H9 (cell line): ENCODE data around the gene RARG. TPM values are rescaled to one million over a fixed set of nuclear protein-coding genes. Genes with fewer than 3 reads are reported as not detected.

Source experiments
- DNase-seq: peaks from one replicate; pipeline ENCODE4 v3.0.0-alpha.2; 2017
- H2AFZ ChIP-seq: one replicate; pipeline ENCODE4 v1.6.1; 2013; ENCODE audit warnings: mild to moderate bottlenecking, low read length, control low read depth, moderate library complexity
- H2AK5ac ChIP-seq: 2 replicates; pipeline ENCODE4 v1.6.1; 2013; ENCODE audit warnings: low read length, control low read depth, mixed read lengths; ENCODE audit not compliant: insufficient read length
- H2BK120ac ChIP-seq: one replicate; pipeline ENCODE4 v1.6.1; 2013; ENCODE audit warnings: low read depth, mild to moderate bottlenecking, low read length, control low read depth, inconsistent platforms; ENCODE audit not compliant: poor library complexity, severe bottlenecking
- H2BK12ac ChIP-seq: 2 replicates; pipeline ENCODE4 v1.6.1; 2013; ENCODE audit warnings: low read length, control low read depth, mixed read lengths, low read depth; ENCODE audit not compliant: insufficient read length
- H2BK15ac ChIP-seq: 2 replicates; pipeline ENCODE4 v1.6.1; 2013; ENCODE audit warnings: low read depth, low read length, control low read depth
- H2BK20ac ChIP-seq: one replicate; pipeline ENCODE4 v1.6.1; 2013; ENCODE audit warnings: low read depth, mild to moderate bottlenecking, low read length, control low read depth, inconsistent platforms; ENCODE audit not compliant: poor library complexity, severe bottlenecking
- H2BK5ac ChIP-seq: 2 replicates; pipeline ENCODE4 v1.6.1; 2013; ENCODE audit warnings: low read length, control low read depth, mixed read lengths; ENCODE audit not compliant: insufficient read length
- H3K14ac ChIP-seq: 2 replicates; pipeline ENCODE4 v1.6.1; 2013; ENCODE audit warnings: low read length, control low read depth; ENCODE audit not compliant: insufficient read depth
- H3K18ac ChIP-seq: 2 replicates; pipeline ENCODE4 v1.6.1; 2013; ENCODE audit warnings: low read depth, mild to moderate bottlenecking, mixed read lengths, low read length, control low read depth; ENCODE audit not compliant: insufficient read length
- H3K23ac ChIP-seq: 2 replicates; pipeline ENCODE4 v1.6.1; 2013; ENCODE audit warnings: low read length, control low read depth, mixed read lengths, low read depth; ENCODE audit not compliant: insufficient read length
- H3K23me2 ChIP-seq: 2 replicates; pipeline ENCODE4 v1.6.1; 2013; ENCODE audit warnings: low read depth, mild to moderate bottlenecking, mixed read lengths, low read length, control low read depth; ENCODE audit not compliant: insufficient read length, poor library complexity, severe bottlenecking
- H3K27ac ChIP-seq: 2 replicates; pipeline ENCODE4 v1.5.1; 2013; ENCODE audit warnings: low read length, control low read depth, mixed read lengths, low read depth; ENCODE audit not compliant: insufficient read length
- H3K27me3 ChIP-seq: 2 replicates; pipeline ENCODE4 v1.6.1; 2013; ENCODE audit warnings: low read length, control low read depth, inconsistent platforms; ENCODE audit not compliant: insufficient read depth
- H3K4ac ChIP-seq: 2 replicates; pipeline ENCODE4 v1.6.1; 2013; ENCODE audit warnings: low read depth, mild to moderate bottlenecking, control low read depth, inconsistent platforms, low read length, moderate library complexity
- H3K4me1 ChIP-seq: 2 replicates; pipeline ENCODE4 v1.6.1; 2013; ENCODE audit warnings: low read length, control low read depth, inconsistent platforms; ENCODE audit not compliant: insufficient read depth
- H3K4me2 ChIP-seq: 2 replicates; pipeline ENCODE4 v1.6.1; 2013; ENCODE audit warnings: low read length, control low read depth, mixed read lengths; ENCODE audit not compliant: insufficient read length, insufficient read depth
- H3K56ac ChIP-seq: 2 replicates; pipeline ENCODE4 v1.6.1; 2013; ENCODE audit warnings: low read depth, mild to moderate bottlenecking, mixed read lengths, low read length, control low read depth; ENCODE audit not compliant: insufficient read length
- H3K79me1 ChIP-seq: 2 replicates; pipeline ENCODE4 v1.6.1; 2013; ENCODE audit warnings: low read depth, mild to moderate bottlenecking, moderate library complexity, low read length, control low read depth, inconsistent platforms; ENCODE audit not compliant: insufficient read depth, poor library complexity, severe bottlenecking
- H3K79me2 ChIP-seq: 2 replicates; pipeline ENCODE4 v1.6.1; 2013; ENCODE audit warnings: low read length, control low read depth, inconsistent platforms; ENCODE audit not compliant: insufficient read depth
- H3K9ac ChIP-seq: 2 replicates; pipeline ENCODE4 v1.6.1; 2013; ENCODE audit warnings: low read length, control low read depth, mixed read lengths; ENCODE audit not compliant: insufficient read length; ENCODE audit errors: extremely low read depth
- H3K9me3 ChIP-seq: one replicate; pipeline ENCODE4 v1.6.1; 2013; ENCODE audit warnings: low read depth, low read length, inconsistent platforms; ENCODE audit not compliant: control insufficient read depth
- H3T11ph ChIP-seq: one replicate; pipeline ENCODE4 v1.6.1; 2013; ENCODE audit warnings: mild to moderate bottlenecking, low read length, control low read depth, inconsistent platforms
- H4K20me1 ChIP-seq: one replicate; pipeline ENCODE4 v1.6.1; 2013; ENCODE audit not compliant: control insufficient read depth, insufficient read length, insufficient read depth
- H4K5ac ChIP-seq: 2 replicates; pipeline ENCODE4 v1.6.1; 2013; ENCODE audit warnings: low read depth, mild to moderate bottlenecking, mixed read lengths, low read length, control low read depth; ENCODE audit not compliant: insufficient read length
- H4K8ac ChIP-seq: replicated peaks from 2 replicates; pipeline ENCODE4 v1.6.1; 2013; ENCODE audit warnings: low read length, control low read depth, mixed read lengths, low read depth; ENCODE audit not compliant: insufficient read length
- H4K91ac ChIP-seq: 2 replicates; pipeline ENCODE4 v1.6.1; 2013; ENCODE audit warnings: low read depth, mild to moderate bottlenecking, moderate library complexity, mixed read lengths, low read length, control low read depth; ENCODE audit not compliant: insufficient read length
- H3K27ac Mint-ChIP-seq, 3 experiments: 2 replicates in 2 of 3; 3 replicates in 1 of 3; pipeline ENCODE4 v1.8.0; 2020 to 2021; ENCODE audit warnings: mixed read lengths in 3 of 3, mild to moderate bottlenecking in 1 of 3, moderate library complexity in 1 of 3
- H3K27me3 Mint-ChIP-seq: 2 replicates; pipeline ENCODE4 v1.8.0; 2021; ENCODE audit warnings: low read depth, mild to moderate bottlenecking, moderate library complexity, mixed read lengths
- H3K36me3 Mint-ChIP-seq, 3 experiments: 2 replicates in 2 of 3; 3 replicates in 1 of 3; pipeline ENCODE4 v1.8.0; 2020 to 2021; ENCODE audit warnings: low read depth in 3 of 3, mixed read lengths in 3 of 3; ENCODE audit not compliant: insufficient read depth in 1 of 3
- H3K4me1 Mint-ChIP-seq, 2 experiments: 2 replicates each; pipeline ENCODE4 v1.8.0; 2020; ENCODE audit warnings: mixed read lengths in 2 of 2
- H3K4me3 Mint-ChIP-seq, 2 experiments: 2 replicates in 1 of 2; 3 replicates in 1 of 2; pipeline ENCODE4 v1.8.0; 2020 to 2021; ENCODE audit warnings: mild to moderate bottlenecking in 2 of 2, mixed read lengths in 2 of 2, moderate library complexity in 1 of 2
- H3K9me3 Mint-ChIP-seq, 2 experiments: 2 replicates in 1 of 2; 3 replicates in 1 of 2; pipeline ENCODE4 v1.8.0; 2020; ENCODE audit warnings: mild to moderate bottlenecking in 2 of 2, mixed read lengths in 2 of 2, moderate library complexity in 1 of 2
- WGBS: extraction: QIAGEN DNeasy Blood & Tissue Kit; methylation state at CpG from one replicate; pipeline ENCODE4 v1.1.7; 2013; ENCODE audit warnings: missing lambda C conversion rate, low lambda C conversion rate, mixed read lengths; ENCODE audit not compliant: insufficient read length; ENCODE audit errors: extremely low coverage; 5-methylcytosine and 5-hydroxymethylcytosine counted together
- total RNA-seq: library from RNA; stranded (reverse); gene quantifications from 2 replicates; pipeline ENCODE4 v1.2.1, GENCODE V29; 2021
- TF ChIP-seq, protein P1 (sequence below): fragments of 200-600 bp; sonication (generic); conservative IDR thresholded peaks from 3 replicates; pipeline ENCODE4 v1.8.0; 2021; ENCODE audit warnings: antibody characterized with exemption, mild to moderate bottlenecking

RARG gene
- total RNA-seq, 1 experiment from 2014 or later = 43.7 TPM

DNA sequence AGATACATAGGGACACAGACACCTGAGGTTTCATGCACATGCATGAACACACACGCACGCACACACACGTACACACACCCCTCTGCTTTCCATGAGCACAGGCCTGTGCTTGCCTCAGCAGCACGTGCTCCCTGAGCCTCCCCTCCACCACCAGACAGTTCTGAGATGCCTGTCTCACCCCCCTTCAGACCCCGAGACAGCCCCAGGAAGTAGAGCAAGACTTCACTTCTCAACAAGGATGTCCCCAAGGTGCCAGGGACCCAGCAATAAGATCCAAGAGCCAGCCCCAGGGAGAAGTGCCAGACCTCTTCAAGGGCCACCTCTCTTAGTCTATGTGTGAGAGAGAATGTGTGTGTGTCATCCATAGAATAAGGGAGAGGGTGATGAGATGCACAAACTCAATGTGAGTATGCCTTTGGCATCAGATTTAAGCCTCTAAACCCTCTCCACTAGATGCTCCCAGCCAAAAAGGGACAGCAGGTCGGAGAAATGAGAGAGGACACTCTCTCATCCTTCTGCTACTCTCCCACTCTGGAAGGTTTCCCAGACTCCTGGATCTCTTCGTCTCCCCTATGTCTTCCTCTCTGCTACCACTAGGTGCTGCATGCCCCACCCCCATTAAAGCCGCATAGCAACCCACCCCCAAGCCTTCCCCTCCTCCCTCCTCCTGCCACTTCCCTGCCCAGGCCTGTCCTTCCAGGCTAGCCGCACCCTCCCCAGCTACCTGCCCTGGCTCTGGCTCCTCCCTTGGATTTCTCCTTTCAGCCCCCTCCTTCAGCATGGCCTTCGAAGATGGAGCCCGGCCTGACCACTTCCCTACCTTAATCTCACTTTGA, 7.7 kb downstream of the RARG start:
- no peak overlapping the region for H3K9ac ChIP-seq

More for the DNA sequence above, 7.7 kb downstream of the RARG start:
- Histone ChIP-seq H3K14ac (no peak overlapping the region), H2BK15ac (no peak overlapping the region), H3T11ph (no peak overlapping the region), H3K4me1 (peaks cover 25% of the 10 kb centered on the region; the same call in 1 of the 2 replicates), H3K9me3 (no peaks in the 10 kb centered on the region), H2AFZ (no peak overlapping the region), H3K4ac (no peak overlapping the region), H3K79me2 (peaks cover 3% of the 10 kb centered on the region; the same call in 1 of the 2 replicates), H3K4me2 (peak overlapping the region; percentile 9), H4K5ac (no peak overlapping the region), H2BK20ac (no peak overlapping the region), H3K18ac (no peak overlapping the region), H2AK5ac (no peak overlapping the region), H3K23ac (no peak overlapping the region), H4K8ac (no peak overlapping the region), H2BK12ac (no peak overlapping the region), H2BK5ac (no peak overlapping the region), H2BK120ac (no peak overlapping the region), H3K79me1 (no peaks in the 10 kb centered on the region), H4K91ac (no peak overlapping the region), H3K23me2 (peaks cover 16% of the 10 kb centered on the region), H3K56ac (no peak overlapping the region), H3K27me3 (peaks cover 3% of the 10 kb centered on the region; the same call in 1 of the 2 replicates), H3K27ac (no peak overlapping the region), H4K20me1 (no peaks in the 10 kb centered on the region)
- no CpG with 5 or more reads among the region's 11 CpGs for WGBS
- peak overlapping the region; percentile 75 to 84 (median 75); a peak in 6 of 7 replicates for H3K27ac Mint-ChIP-seq
- peaks cover 67% of the 10 kb centered on the region in 2 experiments for H3K4me1 Mint-ChIP-seq
- H3K36me3 Mint-ChIP-seq = peaks cover 8 to 15% (median 13%) of the 10 kb centered on the region in 3 experiments; a peak in 6 of 7 replicates
- TF ChIP-seq, protein P1, sequence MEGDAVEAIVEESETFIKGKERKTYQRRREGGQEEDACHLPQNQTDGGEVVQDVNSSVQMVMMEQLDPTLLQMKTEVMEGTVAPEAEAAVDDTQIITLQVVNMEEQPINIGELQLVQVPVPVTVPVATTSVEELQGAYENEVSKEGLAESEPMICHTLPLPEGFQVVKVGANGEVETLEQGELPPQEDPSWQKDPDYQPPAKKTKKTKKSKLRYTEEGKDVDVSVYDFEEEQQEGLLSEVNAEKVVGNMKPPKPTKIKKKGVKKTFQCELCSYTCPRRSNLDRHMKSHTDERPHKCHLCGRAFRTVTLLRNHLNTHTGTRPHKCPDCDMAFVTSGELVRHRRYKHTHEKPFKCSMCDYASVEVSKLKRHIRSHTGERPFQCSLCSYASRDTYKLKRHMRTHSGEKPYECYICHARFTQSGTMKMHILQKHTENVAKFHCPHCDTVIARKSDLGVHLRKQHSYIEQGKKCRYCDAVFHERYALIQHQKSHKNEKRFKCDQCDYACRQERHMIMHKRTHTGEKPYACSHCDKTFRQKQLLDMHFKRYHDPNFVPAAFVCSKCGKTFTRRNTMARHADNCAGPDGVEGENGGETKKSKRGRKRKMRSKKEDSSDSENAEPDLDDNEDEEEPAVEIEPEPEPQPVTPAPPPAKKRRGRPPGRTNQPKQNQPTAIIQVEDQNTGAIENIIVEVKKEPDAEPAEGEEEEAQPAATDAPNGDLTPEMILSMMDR = peak; percentile 69
- H3K27me3 Mint-ChIP-seq = peaks cover 6% of the 10 kb centered on the region
- H3K9me3 Mint-ChIP-seq = no peaks in the 10 kb centered on the region
- peak; percentile 95 for DNase-seq
- peak overlapping the region; percentile 22 to 61 for H3K4me3 Mint-ChIP-seq
